Measurements from ENCODE around the gene BRWD1. TPM values are rescaled to one million over a fixed set of nuclear protein-coding genes. Genes with fewer than 3 reads are reported as not detected.

The BRWD1 gene
- 12.5 and 19.5 TPM in 2 replicates for total RNA-seq

GRCh38 chr21:39313571-39314142, at the start of gene BRWD1:
Gene BRWD1 (minus strand): TSS chr21:39313632. CDS start chr21:39313491, 141 bp downstream.
- TF ChIP-seq CTCF (conservative IDR thresholded peaks at IDR 0.05; ENCODE audit: low read depth, low read length) = peak; percentile 22
- DNase-seq (ENCODE audit: low read depth) = peak; percentile 22

DNA sequence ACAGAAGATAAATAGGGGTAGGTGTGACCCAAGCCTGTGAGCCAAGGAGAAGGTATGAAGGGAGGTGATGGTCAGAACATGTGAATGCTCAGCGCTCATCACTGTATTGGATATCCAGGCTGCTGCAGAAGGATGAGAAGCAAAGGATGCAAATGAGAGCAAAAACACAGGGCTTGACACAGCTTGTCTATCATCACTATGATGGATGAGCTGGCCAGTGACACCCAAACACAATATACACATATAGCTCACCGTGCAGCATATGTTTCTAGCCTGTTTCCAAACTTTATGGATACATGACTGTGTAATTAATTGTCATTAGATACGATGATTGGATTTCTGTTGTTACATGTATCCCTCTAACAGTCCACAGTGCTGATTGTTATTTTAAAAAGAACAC, 49.3 kb upstream of the BRWD1 start:
- TF ChIP-seq CTCF (conservative IDR thresholded peaks at IDR 0.05; ENCODE audit: low read depth, low read length) = no peak
- DNase-seq (ENCODE audit: low read depth) = no peak
- H3K4me3 ChIP-seq (ENCODE audit: low read depth, low read length) = no peak overlapping the region

More at GRCh38 chr21:39313571-39314142, at the start of gene BRWD1:
- H3K4me3 ChIP-seq (ENCODE audit: low read depth, low read length) = peak within 1 kb of the TSS; percentile 75

DNA sequence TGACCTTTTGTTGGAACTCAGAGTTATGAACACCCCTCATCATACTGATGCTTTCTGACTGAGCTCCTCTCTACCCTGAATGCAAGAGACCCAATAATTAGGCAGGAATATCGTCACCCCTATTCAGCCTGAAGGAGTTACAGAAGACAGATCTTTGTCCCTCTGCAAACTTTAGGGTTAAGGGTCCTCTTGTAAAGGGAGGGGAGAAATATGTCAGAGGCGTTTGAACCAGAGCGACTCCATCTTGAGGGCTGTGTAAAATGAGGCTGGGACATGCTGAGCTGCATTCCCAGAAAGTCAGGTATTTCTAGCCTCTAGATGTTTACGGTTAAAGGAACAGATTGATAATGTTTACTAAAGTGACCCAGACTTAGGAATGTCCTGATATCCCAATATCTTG, 46.0 kb upstream of the BRWD1 start:
- no peak for TF ChIP-seq CTCF (conservative IDR thresholded peaks at IDR 0.05; ENCODE audit: low read depth, low read length)
- H3K4me3 ChIP-seq (ENCODE audit: low read depth, low read length) = no peak overlapping the region

GRCh38 chr21:39353295-39353694, 39.9 kb upstream of the BRWD1 start:
- no peak overlapping the region for H3K4me3 ChIP-seq (ENCODE audit: low read depth, low read length)
- no peak for DNase-seq (ENCODE audit: low read depth)
- no peak for TF ChIP-seq CTCF (conservative IDR thresholded peaks at IDR 0.05; ENCODE audit: low read depth, low read length)

More for the DNA sequence above, 46.0 kb upstream of the BRWD1 start:
- DNase-seq (ENCODE audit: low read depth) = no peak

- H3K4me3 ChIP-seq (ENCODE audit: low read depth, low read length) = peak overlapping the region; percentile 69
- no peak for TF ChIP-seq CTCF (conservative IDR thresholded peaks at IDR 0.05; ENCODE audit: low read depth, low read length)
- DNase-seq (ENCODE audit: low read depth) = no peak
Observed at GRCh38 chr21:39350094-39351005, 36.9 kb upstream of the BRWD1 start.

DNA sequence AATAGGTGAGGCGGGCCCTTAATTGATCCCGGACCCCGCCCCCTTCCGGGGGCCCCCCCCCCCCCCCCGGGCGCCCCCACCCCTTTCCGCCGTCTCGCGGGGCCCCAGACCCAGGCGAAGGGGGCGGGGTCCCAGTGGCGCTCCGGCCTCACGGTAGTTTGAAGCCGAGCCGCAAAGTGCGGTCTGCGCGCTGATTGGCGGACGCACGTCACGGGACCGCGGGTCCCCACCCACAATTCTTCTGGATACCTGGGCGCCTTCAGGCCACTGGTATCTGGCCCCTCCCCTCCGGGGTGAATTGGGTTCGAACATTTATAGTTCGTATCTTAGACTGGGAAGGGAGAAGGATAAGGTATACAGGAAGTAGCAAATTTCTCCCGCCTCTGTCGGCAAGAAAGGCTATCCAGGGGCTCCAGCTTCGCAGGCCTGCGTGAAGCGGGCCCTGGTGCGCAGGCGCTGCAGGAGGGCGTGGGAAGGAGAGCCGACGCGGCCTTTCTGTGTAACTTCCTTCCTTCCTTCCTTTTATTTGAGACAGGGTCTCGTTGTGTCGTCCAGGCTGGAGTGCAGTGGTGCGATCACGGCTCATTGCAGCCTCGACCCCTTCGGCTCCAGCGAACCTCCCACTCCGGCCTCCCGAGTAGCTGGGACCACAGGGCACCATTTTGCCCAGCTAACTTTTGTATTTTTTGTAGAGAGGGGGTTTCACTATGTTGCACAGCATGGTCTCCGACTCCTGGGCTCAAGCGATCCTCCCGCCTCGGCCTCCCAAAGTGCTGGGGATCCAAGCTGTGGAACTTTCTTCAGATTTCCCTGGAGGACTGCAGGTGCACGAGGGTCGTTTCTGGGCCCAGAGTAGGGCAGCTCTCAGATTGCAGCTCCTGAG, 36.0 kb upstream of the BRWD1 start:
- no peak for TF ChIP-seq CTCF (conservative IDR thresholded peaks at IDR 0.05; ENCODE audit: low read depth, low read length)
- DNase-seq (ENCODE audit: low read depth) = peak; percentile 45
- peak overlapping the region; percentile 69 for H3K4me3 ChIP-seq (ENCODE audit: low read depth, low read length)
